ENCODE data around the gene DNASE2B. TPM values are rescaled to one million over a fixed set of nuclear protein-coding genes. Genes with fewer than 3 reads are reported as not detected.

DNASE2B gene
- total and polyA plus RNA-seq, 2 donors (not counting 3 experiments of a cell fraction or from before 2014, with no cell fraction given) = not detected

GRCh38 chr1:84348759-84349158 lies 49.5 kb upstream of the DNASE2B start:
- CTCF ChIA-PET = no interaction called here
- Histone ChIP-seq H3K4me2 (ENCODE audit: insufficient read depth, low read length) (no peak overlapping the region), H3K27ac (ENCODE audit: insufficient read depth, low read depth, low read length) (no peak overlapping the region), H3K4me1 (ENCODE audit: control insufficient read depth, extremely low read depth, insufficient read depth, low read length) (no peaks in the 10 kb centered on the region), H3K4me3 (replicated peaks in 1 of 3; ENCODE audit: insufficient read depth in 1 of 3, low read depth in 1 of 3, low read length in 3 of 3) (no peak overlapping the region), H3K27me3 (ENCODE audit: control insufficient read depth in 2 of 2, insufficient read depth in 2 of 2, low read length in 2 of 2) (no peaks in the 10 kb centered on the region), H2AFZ (ENCODE audit: low read depth, low read length) (no peak overlapping the region), H4K20me1 (replicated peaks; ENCODE audit: control insufficient read depth, extremely low read depth, insufficient read depth, low read length) (no peaks in the 10 kb centered on the region), H3K9ac (replicated peaks; ENCODE audit: extremely low read depth, insufficient read depth, low read length) (no peak overlapping the region), H3K9me1 (replicated peaks; ENCODE audit: control insufficient read depth, extremely low read depth, insufficient read depth, low read length) (no peaks in the 10 kb centered on the region), H3K36me3 (ENCODE audit: control insufficient read depth in 2 of 2, extremely low read depth in 1 of 2, insufficient read depth in 2 of 2, low read length in 2 of 2) (no peaks in the 10 kb centered on the region), H3K9me3 (replicated peaks; ENCODE audit: control insufficient read depth, insufficient read depth, low read length) (no peaks in the 10 kb centered on the region), H3K79me2 (ENCODE audit: control insufficient read depth, insufficient read depth, low read length) (no peaks in the 10 kb centered on the region)
- dilution Hi-C loops (cut with MboI; ENCODE audit: extremely low pct_ligation_motif_present, low sequenced_read_pairs) = no loop called here
- intact Hi-C loops (cut with micrococcal nuclease) = no loop called here
- POLR2A ChIA-PET = no interaction called here
- no peak for FAIRE-seq
- BruUV-seq (replicated peaks) = no TSS peak
- DNase-seq (ENCODE audit: low read depth, low spot score) = no peak
- TF ChIP-seq EZH2 (IDR thresholded peaks at IDR 0.05; ENCODE audit: borderline replicate concordance, low read depth, low read length, severe bottlenecking) (no peak), POLR2A (IDR thresholded peaks at IDR 0.05; ENCODE audit: low read depth, low read length) (no peak), JUN (IDR thresholded peaks at IDR 0.05; ENCODE audit: borderline replicate concordance, insufficient read depth, insufficient read length, low read depth) (no peak), MAX (IDR thresholded peaks at IDR 0.05; ENCODE audit: insufficient read depth, insufficient read length) (no peak), GATA2 (IDR thresholded peaks at IDR 0.05; ENCODE audit: insufficient read depth, insufficient read length, low read depth, low read length) (no peak), POLR2AphosphoS5 (IDR thresholded peaks at IDR 0.05; ENCODE audit: insufficient read depth, low read depth, low read length) (no peak)

DNA sequence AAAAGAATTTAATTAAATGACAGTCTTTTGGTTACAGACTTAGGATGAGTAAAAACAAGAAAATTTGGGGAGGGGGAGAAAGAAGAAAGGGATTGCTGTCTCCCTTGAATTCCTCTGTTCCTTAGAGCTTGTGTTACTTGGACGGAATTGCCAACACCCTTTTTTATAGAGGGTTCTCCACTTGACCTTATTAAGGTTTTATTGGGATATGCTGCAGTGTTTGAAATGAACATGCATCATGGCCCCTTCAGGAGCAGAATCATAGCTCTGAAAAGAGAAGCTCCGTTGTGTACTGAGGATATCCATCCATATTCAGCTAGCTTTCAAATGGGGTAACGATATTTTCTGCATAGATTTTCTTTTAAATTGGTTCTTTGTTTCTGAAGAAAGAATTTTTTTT lies 48.2 kb upstream of the DNASE2B start:
- POLR2A ChIA-PET = no interaction called here
- intact Hi-C loops (cut with micrococcal nuclease) = no loop called here

More for the DNA sequence above, 48.2 kb upstream of the DNASE2B start:
- H3K36me3 ChIP-seq (ENCODE audit: control insufficient read depth in 2 of 2, extremely low read depth in 1 of 2, insufficient read depth in 2 of 2, low read length in 2 of 2) = no peaks in the 10 kb centered on the region
- dilution Hi-C loops (cut with MboI; ENCODE audit: extremely low pct_ligation_motif_present, low sequenced_read_pairs) = no loop called here
- H3K4me2 ChIP-seq (ENCODE audit: insufficient read depth, low read length) = no peak overlapping the region
- no peaks in the 10 kb centered on the region for H3K9me1 ChIP-seq (replicated peaks; ENCODE audit: control insufficient read depth, extremely low read depth, insufficient read depth, low read length)
- no peak overlapping the region for H3K4me3 ChIP-seq (replicated peaks in 1 of 3; ENCODE audit: insufficient read depth in 1 of 3, low read depth in 1 of 3, low read length in 3 of 3)
- no peak overlapping the region for H3K9ac ChIP-seq (replicated peaks; ENCODE audit: extremely low read depth, insufficient read depth, low read length)
- H3K27ac ChIP-seq (ENCODE audit: insufficient read depth, low read depth, low read length) = no peak overlapping the region
- H4K20me1 ChIP-seq (replicated peaks; ENCODE audit: control insufficient read depth, extremely low read depth, insufficient read depth, low read length) = no peaks in the 10 kb centered on the region
- CTCF ChIA-PET = interaction anchor here (1.2 kb wide), 1 partner anchor 16 kb away, joined by 3 read pairs; no protein-coding TSS in a partner anchor
- no peaks in the 10 kb centered on the region for H3K4me1 ChIP-seq (ENCODE audit: control insufficient read depth, extremely low read depth, insufficient read depth, low read length)
- DNase-seq (ENCODE audit: low read depth, low spot score) (no peak), FAIRE-seq (no peak)
- TF ChIP-seq POLR2AphosphoS5 (IDR thresholded peaks at IDR 0.05; ENCODE audit: insufficient read depth, low read depth, low read length) = no peak
- TF ChIP-seq POLR2A (IDR thresholded peaks at IDR 0.05; ENCODE audit: low read depth, low read length) = no peak
- no peak for TF ChIP-seq EZH2 (IDR thresholded peaks at IDR 0.05; ENCODE audit: borderline replicate concordance, low read depth, low read length, severe bottlenecking)
- TF ChIP-seq, protein P1, sequence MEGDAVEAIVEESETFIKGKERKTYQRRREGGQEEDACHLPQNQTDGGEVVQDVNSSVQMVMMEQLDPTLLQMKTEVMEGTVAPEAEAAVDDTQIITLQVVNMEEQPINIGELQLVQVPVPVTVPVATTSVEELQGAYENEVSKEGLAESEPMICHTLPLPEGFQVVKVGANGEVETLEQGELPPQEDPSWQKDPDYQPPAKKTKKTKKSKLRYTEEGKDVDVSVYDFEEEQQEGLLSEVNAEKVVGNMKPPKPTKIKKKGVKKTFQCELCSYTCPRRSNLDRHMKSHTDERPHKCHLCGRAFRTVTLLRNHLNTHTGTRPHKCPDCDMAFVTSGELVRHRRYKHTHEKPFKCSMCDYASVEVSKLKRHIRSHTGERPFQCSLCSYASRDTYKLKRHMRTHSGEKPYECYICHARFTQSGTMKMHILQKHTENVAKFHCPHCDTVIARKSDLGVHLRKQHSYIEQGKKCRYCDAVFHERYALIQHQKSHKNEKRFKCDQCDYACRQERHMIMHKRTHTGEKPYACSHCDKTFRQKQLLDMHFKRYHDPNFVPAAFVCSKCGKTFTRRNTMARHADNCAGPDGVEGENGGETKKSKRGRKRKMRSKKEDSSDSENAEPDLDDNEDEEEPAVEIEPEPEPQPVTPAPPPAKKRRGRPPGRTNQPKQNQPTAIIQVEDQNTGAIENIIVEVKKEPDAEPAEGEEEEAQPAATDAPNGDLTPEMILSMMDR (IDR thresholded peaks at IDR 0.05; ENCODE audit: extremely low read depth in 1 of 2, insufficient read depth in 1 of 2, low read depth in 1 of 2, low read length in 2 of 2) = no peak
- no peak for TF ChIP-seq GATA2 (IDR thresholded peaks at IDR 0.05; ENCODE audit: insufficient read depth, insufficient read length, low read depth, low read length)
- no peaks in the 10 kb centered on the region for H3K27me3 ChIP-seq (ENCODE audit: control insufficient read depth in 2 of 2, insufficient read depth in 2 of 2, low read length in 2 of 2)
- no peaks in the 10 kb centered on the region for H3K79me2 ChIP-seq (ENCODE audit: control insufficient read depth, insufficient read depth, low read length)
- H3K9me3 ChIP-seq (replicated peaks; ENCODE audit: control insufficient read depth, insufficient read depth, low read length) = no peaks in the 10 kb centered on the region
- no TSS peak for BruUV-seq (replicated peaks)
- H2AFZ ChIP-seq (ENCODE audit: low read depth, low read length) = no peak overlapping the region
